ENCODE data around the gene GET4. TPM values are rescaled to one million over a fixed set of nuclear protein-coding genes. Genes with fewer than 3 reads are reported as not detected.
"Not testable (repeated sequence)": the region's sequence is repeated elsewhere in the genome, so short reads cannot be mapped to it uniquely, and the experiment has no call there.

Gene GET4
- total RNA-seq, 1 experiment from 2014 or later = 36.1 TPM

DNA sequence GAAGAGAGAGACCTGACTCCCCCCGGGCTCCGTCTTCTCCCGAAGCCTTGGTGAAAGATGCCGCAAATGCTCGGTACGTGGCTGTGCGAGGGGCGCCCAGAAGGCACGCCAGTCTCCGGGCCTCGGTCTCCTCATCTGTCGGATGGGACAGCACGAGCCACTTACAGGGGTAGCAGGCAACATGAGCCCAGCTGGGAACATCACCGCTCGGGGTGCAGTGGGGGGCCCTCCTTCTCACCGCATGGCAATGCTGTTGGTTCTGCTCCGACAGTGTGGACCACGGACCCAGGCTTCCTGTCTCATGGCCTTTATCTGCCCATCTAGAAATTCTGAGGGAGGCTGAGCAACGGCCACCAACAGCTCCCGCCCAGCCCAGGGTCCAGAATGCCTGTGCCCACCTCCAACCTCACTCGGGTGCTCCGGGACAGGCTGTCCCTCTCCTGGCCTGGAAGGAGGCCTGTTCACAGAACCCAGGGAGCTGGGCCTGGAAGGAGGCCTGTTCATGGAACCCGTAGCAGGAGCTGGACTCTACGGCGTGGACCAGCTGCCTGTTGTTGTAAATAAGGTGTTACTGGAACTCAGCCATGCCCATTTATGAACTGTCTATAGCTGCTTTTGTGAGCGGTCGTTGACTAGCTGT, 62.3 kb downstream of the GET4 start:
- Histone ChIP-seq H3K27me3 (replicated peaks) (peaks cover 7% of the 10 kb centered on the region; the same call in 1 of the 2 replicates), H3K36me3 (no peaks in the 10 kb centered on the region), H3K27ac (no peak overlapping the region), H3K4me1 (replicated peaks) (no peaks in the 10 kb centered on the region), H3K9me3 (replicated peaks) (no peaks in the 10 kb centered on the region), H3K4me3 (no peak overlapping the region)
- DNase-seq (ENCODE audit: low read depth in 1 of 2, low spot score in 2 of 2) = no peak

DNA sequence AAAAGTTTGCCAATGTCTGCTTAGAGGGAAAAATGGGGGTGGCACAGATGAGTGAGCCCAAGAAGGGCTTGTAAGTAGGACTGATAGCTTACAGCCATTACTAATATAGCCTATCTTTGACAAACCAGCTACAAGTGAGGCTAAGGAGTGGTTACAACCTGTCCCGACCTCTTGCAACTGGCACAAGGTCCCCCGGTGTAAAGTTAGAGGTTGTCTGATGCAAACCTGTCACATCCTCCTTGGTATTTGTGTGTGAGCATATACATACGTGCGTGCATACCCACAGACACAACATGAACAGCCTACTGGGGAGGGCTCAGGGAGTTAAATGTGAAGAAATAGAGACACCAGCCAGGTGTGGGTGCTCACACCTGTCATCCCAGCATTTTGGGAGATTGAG, 63.5 kb downstream of the GET4 start:
- no peak for DNase-seq (ENCODE audit: low read depth in 1 of 2, low spot score in 2 of 2)
- Histone ChIP-seq H3K4me1 (replicated peaks) (no peaks in the 10 kb centered on the region), H3K27ac (no peak overlapping the region), H3K9me3 (replicated peaks) (no peaks in the 10 kb centered on the region), H3K4me3 (no peak overlapping the region), H3K27me3 (replicated peaks) (peaks cover 7% of the 10 kb centered on the region; the same call in 1 of the 2 replicates), H3K36me3 (no peaks in the 10 kb centered on the region)

GRCh38 chr7:940599-941408, 64.5 kb downstream of the GET4 start:
- Histone ChIP-seq H3K4me1 (replicated peaks) (no peaks in the 10 kb centered on the region), H3K27me3 (replicated peaks) (peaks cover 7% of the 10 kb centered on the region; the same call in 1 of the 2 replicates), H3K36me3 (no peaks in the 10 kb centered on the region), H3K27ac (no peak overlapping the region), H3K4me3 (no peak overlapping the region), H3K9me3 (replicated peaks) (no peaks in the 10 kb centered on the region)
- no peak for DNase-seq (ENCODE audit: low read depth in 1 of 2, low spot score in 2 of 2)

DNA sequence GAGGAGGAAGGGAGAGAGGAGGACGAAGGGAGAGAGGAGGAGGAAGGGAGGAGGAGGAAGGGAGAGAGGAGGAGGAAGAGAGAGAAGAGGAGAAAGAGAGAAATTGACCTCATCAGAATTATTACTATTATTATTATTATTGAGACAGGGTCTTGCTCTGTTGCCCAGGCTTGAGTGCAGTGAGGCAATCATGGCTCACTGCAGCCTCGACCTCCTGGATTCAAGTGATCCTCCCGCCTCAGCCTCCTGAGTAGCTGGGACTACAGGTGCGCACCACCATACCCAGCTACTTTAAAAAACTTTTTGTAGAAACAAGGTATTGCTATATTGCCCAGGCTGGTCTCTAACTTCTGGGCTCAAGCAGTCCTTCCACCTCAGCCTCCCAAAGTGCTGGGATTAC, 67.4 kb downstream of the GET4 start:
- DNase-seq (ENCODE audit: low read depth in 1 of 2, low spot score in 2 of 2); H3K36me3 ChIP-seq; H3K27ac ChIP-seq; H3K4me1 ChIP-seq (replicated peaks); H3K9me3 ChIP-seq (replicated peaks); H3K4me3 ChIP-seq; H3K27me3 ChIP-seq (replicated peaks): not testable (repeated sequence)

DNA sequence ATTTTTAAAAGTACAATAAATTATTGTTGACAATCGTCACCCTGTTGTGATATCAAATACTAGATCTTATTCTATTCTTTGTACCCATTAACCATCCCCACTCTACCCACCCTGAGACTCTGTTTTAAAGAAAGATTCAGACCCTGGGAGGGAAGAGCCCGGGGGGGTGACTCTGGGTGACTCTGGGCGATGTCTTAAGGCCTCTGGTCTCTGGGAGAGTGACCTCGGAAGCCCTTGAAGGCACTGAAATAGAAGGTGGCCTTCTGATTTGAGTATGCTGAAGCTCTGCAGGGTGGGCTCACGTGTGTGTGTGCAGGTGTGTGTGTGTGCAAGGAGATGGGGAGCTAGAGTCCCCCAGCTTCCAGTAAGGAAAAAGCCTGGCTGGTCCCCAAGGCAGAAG, 68.4 kb downstream of the GET4 start:
- no peaks in the 10 kb centered on the region for H3K4me1 ChIP-seq (replicated peaks)
- H3K4me3 ChIP-seq = no peak overlapping the region
- H3K9me3 ChIP-seq (replicated peaks) = no peaks in the 10 kb centered on the region
- no peaks in the 10 kb centered on the region for H3K36me3 ChIP-seq
- peaks cover 7% of the 10 kb centered on the region; the same call in 1 of the 2 replicates for H3K27me3 ChIP-seq (replicated peaks)
- DNase-seq (ENCODE audit: low read depth in 1 of 2, low spot score in 2 of 2) = no peak
- no peak overlapping the region for H3K27ac ChIP-seq

DNA sequence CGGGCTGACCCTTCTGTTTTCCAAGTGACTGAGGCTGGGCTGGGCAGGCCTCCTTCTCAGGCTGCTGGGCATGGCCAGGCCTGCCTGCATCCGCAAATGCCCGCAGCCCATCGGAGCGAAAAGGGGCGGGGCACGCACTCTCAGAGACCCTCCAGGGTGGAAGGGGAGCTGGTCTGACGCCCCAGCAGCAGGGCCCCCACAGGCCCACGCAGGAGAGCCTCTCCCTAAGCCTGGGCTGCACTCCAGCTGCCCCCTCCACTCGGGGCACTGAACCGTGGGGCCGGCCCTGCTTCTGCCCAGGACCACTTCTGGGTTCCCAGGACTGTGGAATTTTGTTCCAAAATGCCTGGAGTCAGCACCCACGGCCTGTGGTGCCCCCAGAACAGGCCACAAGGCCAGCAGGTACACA, 68.8 kb downstream of the GET4 start:
- H3K4me3 ChIP-seq = no peak overlapping the region
- no peak overlapping the region for H3K27ac ChIP-seq
- peaks cover 7% of the 10 kb centered on the region; the same call in 1 of the 2 replicates for H3K27me3 ChIP-seq (replicated peaks)
- DNase-seq (ENCODE audit: low read depth in 1 of 2, low spot score in 2 of 2) = no peak
- H3K36me3 ChIP-seq = no peaks in the 10 kb centered on the region
- no peaks in the 10 kb centered on the region for H3K4me1 ChIP-seq (replicated peaks)
- no peaks in the 10 kb centered on the region for H3K9me3 ChIP-seq (replicated peaks)

GRCh38 chr7:945556-946255, 69.4 kb downstream of the GET4 start:
- peaks cover 7% of the 10 kb centered on the region; the same call in 1 of the 2 replicates for H3K27me3 ChIP-seq (replicated peaks)

More at GRCh38 chr7:945556-946255, 69.4 kb downstream of the GET4 start:
- Histone ChIP-seq H3K36me3 (no peaks in the 10 kb centered on the region), H3K4me3 (no peak overlapping the region), H3K9me3 (replicated peaks) (no peaks in the 10 kb centered on the region), H3K4me1 (replicated peaks) (no peaks in the 10 kb centered on the region), H3K27ac (no peak overlapping the region)
- no peak for DNase-seq (ENCODE audit: low read depth in 1 of 2, low spot score in 2 of 2)

Other genes starting within 250 kb of the GET4 start
- 22.2 and 26.5 TPM in 2 replicates for gene DNAAF5, start 149.9 kb upstream of the GET4 start, total RNA-seq (2014; rRNA removed; shearing (Covaris generic))
- 7.3 and 26.2 TPM in 2 replicates for gene PRKAR1B, start 149.3 kb upstream of the GET4 start, total RNA-seq (2014; rRNA removed; shearing (Covaris generic))
- gene SUN1, start 44.1 kb upstream of the GET4 start, total RNA-seq (2014; rRNA removed; shearing (Covaris generic)) = 115 and 122 TPM in 2 replicates
- 3.5 TPM in 1 of 2 replicates, not detected in the other for gene ADAP1, start 78.1 kb downstream of the GET4 start, total RNA-seq (2014; rRNA removed; shearing (Covaris generic))
- gene COX19, start 99.0 kb downstream of the GET4 start, total RNA-seq (2014; rRNA removed; shearing (Covaris generic)) = 8.4 and 9.6 TPM in 2 replicates
- gene CYP2W1, start 106.6 kb downstream of the GET4 start, total RNA-seq (2014; rRNA removed; shearing (Covaris generic)) = not detected in 2 replicates
- gene GPR146, start 168.0 kb downstream of the GET4 start, total RNA-seq (2014; rRNA removed; shearing (Covaris generic)) = 0.08 and 0.72 TPM in 2 replicates
- not detected in 2 replicates for gene GPER1, start 211.6 kb downstream of the GET4 start, total RNA-seq (2014; rRNA removed; shearing (Covaris generic))

All from SJSA1 (cell line).